ENCODE data around the gene VASP. TPM values are rescaled to one million over a fixed set of nuclear protein-coding genes. Genes with fewer than 3 reads are reported as not detected.

Gene VASP
- total and polyA plus RNA-seq, 9 of the 15 experiments (the other 6 are each of a cell fraction or from before 2014, with no cell fraction given) = 16.7 to 261 (median 112) TPM

GRCh38 chr19:45496349-45496953, 10.8 kb upstream of the VASP start (continued):
- TF ChIP-seq NONO (IDR thresholded peaks at IDR 0.05; ENCODE audit: low read depth in 2 of 2, low read length in 1 of 2) (no peak), TCF3 (CRISPR knock-in tag; IDR thresholded peaks at IDR 0.05) (no peak), REST (IDR thresholded peaks at IDR 0.05; ENCODE audit: borderline replicate concordance) (peak; percentile 99), REST (CRISPR knock-in tag; IDR thresholded peaks at IDR 0.05; ENCODE audit: low read depth) (peak; percentile 99), ATF6 (CRISPR knock-in tag; IDR thresholded peaks at IDR 0.05) (peak; percentile 78; the same call in 1 of the 2 replicates), HOMEZ (CRISPR knock-in tag; IDR thresholded peaks at IDR 0.05) (no peak), THRAP3 (IDR thresholded peaks at IDR 0.05; ENCODE audit: borderline replicate concordance) (no peak), ZBTB8A (IDR thresholded peaks at IDR 0.05; ENCODE audit: partially characterized antibody) (no peak), ZNF592 (IDR thresholded peaks at IDR 0.05) (no peak), GTF2B (IDR thresholded peaks at IDR 0.05; ENCODE audit: extremely low read depth, insufficient read length) (no peak)

All from K562 (cell line).